ENCODE data around the gene C13orf46.

- TF ChIP-seq CTCF (IDR thresholded peaks at IDR 0.05) (no peak), RCOR1 (IDR thresholded peaks at IDR 0.05; ENCODE audit: low read depth, low read length) (no peak), MAX (IDR thresholded peaks at IDR 0.05) (no peak), POLR2A (IDR thresholded peaks at IDR 0.05; ENCODE audit: low read length) (no peak), USF2 (IDR thresholded peaks at IDR 0.05) (no peak), RNF2 (IDR thresholded peaks at IDR 0.05; ENCODE audit: borderline replicate concordance, low read depth) (no peak), EP300 (IDR thresholded peaks at IDR 0.05) (no peak), POLR2AphosphoS2 (conservative IDR thresholded peaks at IDR 0.05; ENCODE audit: low read length) (no peak), JUN (IDR thresholded peaks at IDR 0.05) (no peak), HMGXB4 (CRISPR knock-in tag; IDR thresholded peaks at IDR 0.05; ENCODE audit: borderline replicate concordance) (no peak)
These were observed 27.6 kb upstream of the C13orf46 start for GRCh38 chr13:114001331-114002008.
